Measurements from ENCODE around the gene DKKL1. TPM values are rescaled to one million over a fixed set of nuclear protein-coding genes. Genes with fewer than 3 reads are reported as not detected.
A peak's percentile ranks its signal among the peaks of the same experiment; 100 is the strongest.
"Not testable (repeated sequence)": the region's sequence is repeated elsewhere in the genome, so short reads cannot be mapped to it uniquely, and the experiment has no call there.

DKKL1 gene
- total RNA-seq, 4 donors from 2014 or later, result 2.2 TPM; not detected in 3

DNA sequence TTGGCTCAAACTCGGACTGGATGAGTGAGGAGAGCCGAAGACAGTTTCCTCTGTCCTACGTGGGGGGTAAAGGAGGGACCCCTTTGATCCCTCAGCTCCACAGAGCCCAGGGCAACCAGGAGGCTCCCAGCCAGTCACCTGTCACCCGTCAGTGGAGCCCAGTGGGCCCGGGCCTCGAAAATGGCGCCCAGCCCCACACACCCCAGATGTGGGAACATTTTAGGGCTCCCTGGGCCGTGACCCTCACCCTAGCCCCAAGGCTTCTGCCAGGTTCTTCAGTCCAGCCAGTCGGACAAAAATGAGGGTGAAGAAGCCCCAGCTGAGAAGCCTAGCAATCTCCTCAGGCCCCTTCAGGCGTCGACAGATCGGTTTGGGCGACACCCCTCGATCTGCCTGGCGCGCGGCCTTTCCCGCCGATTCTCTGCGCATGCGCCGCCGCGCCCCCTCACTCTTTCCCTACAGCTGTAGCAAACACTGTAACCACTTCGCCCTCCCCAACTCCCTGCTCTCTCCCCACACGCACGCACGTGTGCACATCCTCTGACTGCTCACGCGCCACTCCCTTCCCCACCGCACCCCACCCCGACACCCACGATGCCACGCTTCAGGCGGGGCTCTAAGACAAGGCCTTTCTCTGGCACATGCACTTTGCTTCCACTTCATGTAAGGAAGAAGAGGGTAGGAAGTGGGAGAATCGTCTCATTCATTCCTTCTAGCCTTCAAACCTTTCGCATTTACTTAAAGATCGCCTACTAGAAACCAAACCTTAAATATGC is 38.7 kb upstream of the DKKL1 start, which contains the start of gene SLC6A16:
Gene SLC6A16, minus strand, starts transcription at position 391 of the 776 bp plus-strand sequence. CDS start 13,844 bp downstream, outside the sequence.
- no peak for DNase-seq
- no peaks in the 10 kb centered on the region for H3K9me3 ChIP-seq
- no peaks in the 10 kb centered on the region for H3K36me3 ChIP-seq
- H3K27me3 ChIP-seq, result no peaks in the 10 kb centered on the region
- WGBS, 2 donors (ENCODE audit: low coverage in 1 of 2), result 90 to 93% methylated on average over 15 to 38 of the region's 38 CpGs
- in situ Hi-C loops (cut with MboI; ENCODE audit: low pct_ligation_motif_present in 1 of 4, low pct_unique_long_range_greater_than_20kb in 1 of 4, low sequenced_read_pairs in 3 of 4), result no loop called here
- no peak within 1 kb of the TSS for H3K27ac ChIP-seq
- no peak within 1 kb of the TSS for H3K4me3 ChIP-seq
- H3K4me1 ChIP-seq, result no peaks in the 10 kb centered on the region
- TF ChIP-seq EP300 (IDR thresholded peaks at IDR 0.05; ENCODE audit: low read depth) (no peak), POLR2AphosphoS5 (IDR thresholded peaks at IDR 0.05) (no peak), POLR2A (IDR thresholded peaks at IDR 0.05) (no peak)
- TF ChIP-seq, protein P1, sequence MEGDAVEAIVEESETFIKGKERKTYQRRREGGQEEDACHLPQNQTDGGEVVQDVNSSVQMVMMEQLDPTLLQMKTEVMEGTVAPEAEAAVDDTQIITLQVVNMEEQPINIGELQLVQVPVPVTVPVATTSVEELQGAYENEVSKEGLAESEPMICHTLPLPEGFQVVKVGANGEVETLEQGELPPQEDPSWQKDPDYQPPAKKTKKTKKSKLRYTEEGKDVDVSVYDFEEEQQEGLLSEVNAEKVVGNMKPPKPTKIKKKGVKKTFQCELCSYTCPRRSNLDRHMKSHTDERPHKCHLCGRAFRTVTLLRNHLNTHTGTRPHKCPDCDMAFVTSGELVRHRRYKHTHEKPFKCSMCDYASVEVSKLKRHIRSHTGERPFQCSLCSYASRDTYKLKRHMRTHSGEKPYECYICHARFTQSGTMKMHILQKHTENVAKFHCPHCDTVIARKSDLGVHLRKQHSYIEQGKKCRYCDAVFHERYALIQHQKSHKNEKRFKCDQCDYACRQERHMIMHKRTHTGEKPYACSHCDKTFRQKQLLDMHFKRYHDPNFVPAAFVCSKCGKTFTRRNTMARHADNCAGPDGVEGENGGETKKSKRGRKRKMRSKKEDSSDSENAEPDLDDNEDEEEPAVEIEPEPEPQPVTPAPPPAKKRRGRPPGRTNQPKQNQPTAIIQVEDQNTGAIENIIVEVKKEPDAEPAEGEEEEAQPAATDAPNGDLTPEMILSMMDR (IDR thresholded peaks at IDR 0.05), result no peak
- intact Hi-C loops (cut with DNase I; ENCODE audit: low total_unique reads), result no loop called here

DNA sequence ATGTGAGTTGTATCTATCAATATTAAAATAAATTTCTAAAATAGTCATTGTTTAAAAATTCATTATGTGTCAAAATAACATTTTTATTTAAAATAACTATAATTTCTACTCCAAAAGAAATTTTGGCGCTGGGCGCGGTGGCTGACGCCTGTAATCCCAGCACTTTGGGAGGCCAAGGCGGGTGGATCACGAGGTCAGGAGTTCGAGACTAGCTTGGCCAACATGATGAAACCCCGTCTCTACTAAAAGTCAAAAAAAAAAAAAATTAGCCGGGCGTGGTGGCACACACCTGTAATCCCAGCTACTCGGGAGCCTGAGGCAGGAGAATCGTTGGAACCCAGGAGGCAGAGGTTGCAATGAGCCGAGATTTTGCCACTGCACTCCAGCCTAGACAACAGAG is 37.9 kb upstream of the DKKL1 start:
- H3K4me1 ChIP-seq; H3K9me3 ChIP-seq; in situ Hi-C loops (cut with MboI; ENCODE audit: low pct_ligation_motif_present in 1 of 4, low pct_unique_long_range_greater_than_20kb in 1 of 4, low sequenced_read_pairs in 3 of 4); H3K27ac ChIP-seq; H3K27me3 ChIP-seq; H3K36me3 ChIP-seq; H3K4me3 ChIP-seq; intact Hi-C loops (cut with DNase I; ENCODE audit: low total_unique reads); DNase-seq: not testable (repeated sequence)
- 86 to 87% methylated on average over 8 to 13 of the region's 13 CpGs for WGBS, 2 donors (ENCODE audit: low coverage in 1 of 2)

DNA sequence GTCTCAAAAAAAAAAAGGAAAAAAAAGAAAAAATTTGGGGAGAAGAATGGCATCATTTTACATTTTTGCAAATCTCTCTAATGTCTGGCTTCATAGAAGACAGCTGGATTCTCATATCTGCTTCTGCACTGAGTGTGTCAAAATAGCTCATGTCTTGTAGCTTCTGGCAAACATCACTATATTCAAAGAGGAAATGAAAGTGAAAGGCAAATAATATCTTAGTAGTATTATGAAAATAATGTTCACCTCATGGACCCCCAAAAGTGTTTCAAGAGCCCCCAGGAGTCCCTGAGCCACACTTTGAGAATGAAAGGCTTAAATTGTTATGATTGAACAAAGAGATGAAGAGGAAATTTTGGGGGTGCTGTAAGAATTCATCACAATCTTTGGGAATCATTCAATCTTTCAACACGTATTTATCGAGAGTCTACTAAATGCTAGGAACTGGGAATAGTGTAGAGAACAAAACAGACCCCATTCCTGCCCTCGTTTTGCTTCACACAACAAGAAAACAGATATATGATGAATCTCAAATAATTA is 37.4 kb upstream of the DKKL1 start:
- in situ Hi-C loops (cut with MboI; ENCODE audit: low pct_ligation_motif_present in 1 of 4, low pct_unique_long_range_greater_than_20kb in 1 of 4, low sequenced_read_pairs in 3 of 4) (no loop called here), intact Hi-C loops (cut with DNase I; ENCODE audit: low total_unique reads) (no loop called here)
- no peak overlapping the region for H3K27ac ChIP-seq
- H3K4me1 ChIP-seq, result no peaks in the 10 kb centered on the region
- no peaks in the 10 kb centered on the region for H3K9me3 ChIP-seq
- no peaks in the 10 kb centered on the region for H3K36me3 ChIP-seq
- DNase-seq, result no peak
- TF ChIP-seq POLR2AphosphoS5 (IDR thresholded peaks at IDR 0.05) (no peak), POLR2A (IDR thresholded peaks at IDR 0.05) (no peak), EP300 (IDR thresholded peaks at IDR 0.05; ENCODE audit: low read depth) (no peak)
- TF ChIP-seq, protein P1 (IDR thresholded peaks at IDR 0.05), result no peak
- no peaks in the 10 kb centered on the region for H3K27me3 ChIP-seq
- H3K4me3 ChIP-seq, result no peak overlapping the region
- WGBS, 2 donors (ENCODE audit: low coverage in 1 of 2), result 77 to 81% methylated on average over 3 of the region's 3 CpGs

DNA sequence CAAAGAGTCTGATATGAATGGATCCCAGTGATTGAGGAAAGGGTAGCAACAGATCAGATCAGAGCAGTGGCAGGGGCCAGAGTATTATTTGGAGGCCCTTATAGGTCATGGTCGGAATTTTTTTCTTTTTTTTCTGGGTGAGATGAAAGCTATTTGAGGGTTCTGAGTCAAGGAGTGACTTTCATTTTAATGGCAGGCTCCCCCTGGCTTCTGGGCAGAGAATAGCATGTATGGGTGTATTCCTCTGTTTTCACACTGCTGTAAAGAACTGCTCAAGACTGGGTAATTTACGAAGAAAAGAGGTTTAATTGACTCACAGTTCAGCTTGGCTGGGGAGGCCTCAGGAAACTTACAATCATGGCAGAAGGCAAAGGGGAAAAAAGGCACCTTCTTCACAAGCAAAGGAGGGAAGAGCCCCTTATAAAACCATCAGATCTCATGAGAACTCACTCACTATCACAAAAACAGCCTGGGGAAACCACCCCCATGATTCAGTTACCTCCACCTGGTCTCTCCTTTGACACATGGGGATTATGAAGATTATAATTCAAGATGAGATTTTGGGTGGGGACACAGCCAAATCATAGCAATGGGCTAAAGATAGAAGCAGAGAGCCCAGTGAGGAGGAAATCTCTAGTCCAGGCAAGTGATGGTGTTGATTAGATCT is 35.7 kb upstream of the DKKL1 start:
- Histone ChIP-seq H3K36me3 (no peaks in the 10 kb centered on the region), H3K27ac (no peak overlapping the region), H3K27me3 (no peaks in the 10 kb centered on the region), H3K4me1 (no peaks in the 10 kb centered on the region), H3K9me3 (no peaks in the 10 kb centered on the region), H3K4me3 (no peak overlapping the region)
- no peak for DNase-seq
- WGBS, 2 donors (ENCODE audit: low coverage in 1 of 2), result 24 to 29% methylated on average over 2 of the region's 2 CpGs
- TF ChIP-seq, protein P1 (IDR thresholded peaks at IDR 0.05), result peak; percentile 50 to 75 (median 57)
- TF ChIP-seq EP300 (IDR thresholded peaks at IDR 0.05; ENCODE audit: low read depth), result no peak
- in situ Hi-C loops (cut with MboI; ENCODE audit: low pct_ligation_motif_present in 1 of 4, low pct_unique_long_range_greater_than_20kb in 1 of 4, low sequenced_read_pairs in 3 of 4) (no loop called here), intact Hi-C loops (cut with DNase I; ENCODE audit: low total_unique reads) (no loop called here)

All from transverse colon (tissue), 4 donors.